GM18951 (cell line): ENCODE results near the gene SWAP70.

Experiments
- POLR2A ChIP-seq: IDR thresholded peaks from 4 replicates; pipeline ENCODE4 v1.6.1; 2011; ENCODE audit warnings: mild to moderate bottlenecking; ENCODE audit not compliant: insufficient read length, insufficient read depth; ENCODE audit errors: extremely low read depth
- in situ Hi-C: fragments of 300-500 bp; cut with MboI; formaldehyde crosslinking; loops from one replicate; pipeline ENCODE4 v1.12.0; 2022; ENCODE audit warnings: low sequenced_read_pairs, mixed read lengths, inconsistent platforms; ENCODE audit not compliant: unreplicated experiment

Gene SWAP70

DNA sequence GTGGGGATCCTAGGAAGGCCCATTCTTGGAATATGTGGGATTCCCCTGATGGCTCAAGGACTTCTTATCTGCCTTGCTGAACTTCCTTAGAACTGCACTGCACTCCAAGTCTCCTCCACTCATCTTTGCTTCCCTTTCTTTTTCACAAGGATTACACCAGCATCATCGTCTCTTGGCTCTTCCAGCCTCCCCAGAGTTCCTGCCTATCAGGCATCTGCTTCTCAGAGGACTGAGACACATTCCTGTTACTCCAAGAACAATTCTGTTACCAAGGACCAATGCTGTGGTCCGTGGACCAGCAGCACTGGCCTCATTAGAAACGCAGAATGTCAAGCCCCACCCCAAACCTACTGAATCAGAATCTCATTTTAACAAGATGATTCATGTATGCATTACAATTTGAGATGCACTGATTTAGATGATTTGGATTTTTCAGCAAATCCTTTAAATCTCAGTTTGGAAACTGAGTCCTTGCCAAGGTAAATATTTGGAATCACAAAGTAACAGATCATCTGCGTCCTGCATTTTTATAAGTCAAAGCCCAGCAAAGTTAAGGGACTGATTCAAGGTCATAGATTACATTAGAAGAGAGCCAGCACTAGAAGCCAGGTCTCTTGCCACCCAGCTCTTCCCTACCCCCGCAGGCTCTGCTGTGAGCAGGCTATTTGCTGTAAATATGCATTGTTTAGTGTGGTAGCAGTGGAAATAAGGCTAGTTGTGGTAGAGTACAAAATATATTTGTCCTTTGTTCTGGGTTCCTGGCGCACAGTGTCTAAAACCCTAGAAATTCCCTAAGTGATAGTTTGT, 110.9 kb downstream of the SWAP70 start:
- TF ChIP-seq POLR2A: no peak
- in situ Hi-C loops: loop anchor here (25.0 kb wide), 1 partner anchor 538 kb away; the partner anchor contains the start of gene ADM

- no peak for TF ChIP-seq POLR2A
- in situ Hi-C loops: no loop called here
These were observed 111.5 kb downstream of the SWAP70 start for GRCh38 chr11:9775398-9775779.

GRCh38 chr11:9776203-9776602, 112.3 kb downstream of the SWAP70 start:
- no peak for TF ChIP-seq POLR2A

DNA sequence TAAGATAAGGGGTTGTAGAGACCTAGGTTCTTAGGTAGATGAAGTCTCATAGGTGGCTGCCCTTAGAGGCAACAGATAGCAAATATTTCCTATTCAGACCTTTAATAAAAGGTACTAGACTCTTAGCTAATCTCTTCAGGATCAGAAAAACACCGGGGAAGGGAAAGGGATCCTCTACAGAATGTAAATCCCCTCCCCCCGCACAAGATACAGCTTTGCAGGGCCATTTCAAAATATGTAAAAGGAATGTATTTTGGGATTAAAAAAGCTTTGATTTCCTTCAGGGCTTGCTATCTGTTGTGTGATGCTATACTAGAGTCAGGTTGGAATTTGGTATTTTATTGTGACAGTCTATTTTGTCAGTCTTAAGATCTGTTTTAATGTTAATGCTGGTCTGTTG, 113.2 kb downstream of the SWAP70 start:
- TF ChIP-seq POLR2A: no peak

More at GRCh38 chr11:9776203-9776602, 112.3 kb downstream of the SWAP70 start:
- in situ Hi-C loops: no loop called here

DNA sequence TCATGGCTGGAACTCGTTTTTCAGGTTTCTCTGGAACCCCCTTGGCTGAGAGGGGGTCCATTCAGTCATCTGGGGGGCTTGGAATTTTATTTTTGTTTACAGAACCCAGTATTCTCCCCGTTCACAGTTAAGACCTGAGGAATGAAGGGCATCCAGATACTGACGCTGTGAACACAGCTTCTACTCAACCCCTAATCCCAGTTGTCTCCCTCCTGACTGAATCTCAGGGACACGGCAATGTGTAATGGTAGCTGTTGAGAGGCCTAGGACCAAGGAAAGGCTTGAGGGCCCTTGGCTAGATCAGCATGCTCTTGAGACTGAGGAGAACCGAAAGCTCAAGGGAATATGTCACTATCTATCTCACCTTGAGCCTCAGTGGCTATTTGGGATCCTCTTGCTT, 113.6 kb downstream of the SWAP70 start:
- in situ Hi-C loops: no loop called here
- no peak for TF ChIP-seq POLR2A

More for the DNA sequence above, 113.2 kb downstream of the SWAP70 start:
- in situ Hi-C loops: no loop called here

- no peak for TF ChIP-seq POLR2A
- in situ Hi-C loops: no loop called here
These were observed 117.1 kb downstream of the SWAP70 start for GRCh38 chr11:9780929-9781328.

DNA sequence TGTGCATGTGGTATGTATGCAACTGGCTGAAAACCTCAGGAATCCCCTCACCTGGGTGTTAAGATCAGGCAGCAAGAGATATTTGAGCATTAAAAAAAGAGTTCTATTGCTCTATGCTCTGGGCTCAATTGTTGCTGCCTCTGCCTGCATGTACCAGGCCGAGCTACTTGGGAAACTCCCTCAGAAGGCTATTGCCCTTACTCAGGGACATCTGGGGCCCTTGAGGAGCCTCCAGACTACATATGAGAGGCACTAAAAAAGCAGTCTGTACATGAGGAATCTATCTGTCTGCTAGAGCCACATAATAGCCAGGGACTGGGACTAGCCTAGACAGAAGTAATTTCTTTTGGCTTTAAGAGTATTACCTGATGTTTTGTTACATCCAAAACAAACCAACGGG, 120.1 kb downstream of the SWAP70 start:
- TF ChIP-seq POLR2A: no peak
- in situ Hi-C loops: no loop called here

GRCh38 chr11:9784602-9785315, 120.9 kb downstream of the SWAP70 start:
- in situ Hi-C loops: no loop called here
- TF ChIP-seq POLR2A: no peak

GRCh38 chr11:9787260-9787659, 123.4 kb downstream of the SWAP70 start:
- in situ Hi-C loops: no loop called here
- no peak for TF ChIP-seq POLR2A

GRCh38 chr11:9787981-9788521, 124.2 kb downstream of the SWAP70 start:
- TF ChIP-seq POLR2A: no peak
- in situ Hi-C loops: no loop called here

- no peak for TF ChIP-seq POLR2A
- in situ Hi-C loops: no loop called here
These were observed 126.0 kb downstream of the SWAP70 start for GRCh38 chr11:9789910-9790309.

DNA sequence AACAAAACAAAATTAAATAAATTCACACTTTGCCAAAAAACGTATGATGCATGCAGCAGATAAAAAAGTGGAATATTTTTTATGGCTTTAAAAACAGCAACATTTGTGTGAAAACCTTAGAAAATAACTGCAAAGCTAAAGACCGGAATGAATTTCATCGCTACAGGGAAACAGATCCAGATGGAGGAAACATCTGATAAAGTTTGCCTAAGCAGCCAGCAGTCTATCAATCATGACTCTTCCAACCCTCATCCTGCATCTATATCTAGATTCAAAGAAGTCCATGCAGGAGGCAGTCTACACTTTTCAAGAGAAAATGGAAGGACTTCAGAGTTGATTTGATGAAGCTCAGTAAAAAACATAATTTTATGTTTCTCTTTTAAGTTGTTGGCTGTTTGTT, 126.8 kb downstream of the SWAP70 start:
- TF ChIP-seq POLR2A: no peak
- in situ Hi-C loops: no loop called here

GRCh38 chr11:9796266-9796665, 132.4 kb downstream of the SWAP70 start:
- in situ Hi-C loops: no loop called here
- no peak for TF ChIP-seq POLR2A
